K562 (cell line): ENCODE results near the gene ZFAND6. TPM values are rescaled to one million over a fixed set of nuclear protein-coding genes. Genes with fewer than 3 reads are reported as not detected.

Source experiments
- ATAC-seq: fragments of 200-7000 bp; cut with Tn5 transposase; 3 replicates; pipeline ENCODE4 v1.9.1; 2020; ENCODE audit warnings: moderate library complexity
- BruUV-seq: library from RNA; stranded (reverse); fragments of 400-500 nt; replicated peaks from 2 replicates; lab custom pipeline; 2021; lab: Mats Ljungman, UMichigan
- CTCF ChIA-PET: fragments of 300-600 bp; formaldehyde crosslinking; extraction: SDS; loops from one replicate; lab custom pipeline; 2021; ENCODE audit warnings: low intra/inter-chr PET ratio; lab: Yijun Ruan, JAX
- POLR2A ChIA-PET: fragments of 300-600, 350-650 bp; sonication (Branson Sonifier 250); formaldehyde crosslinking; extraction: SDS; loops from one replicate; lab custom pipeline; 2021; ENCODE audit warnings: antibody characterized with exemption, inconsistent platforms; lab: Yijun Ruan, JAX
- DNase-seq, 4 experiments: peaks; one replicate each; pipeline versions ENCODE4 v3.0.0 to v3.0.0-alpha.2; 2011 to 2018; ENCODE audit warnings: low spot score in 3 of 4, mixed read lengths in 3 of 4; ENCODE audit errors: extremely low read depth in 1 of 4
- FAIRE-seq: peaks from 2 replicates; lab custom pipeline; 2011; peaks lifted over from hg19 to GRCh38; lab: Jason Lieb, UNC
- H2AFZ ChIP-seq: 2 replicates; pipeline ENCODE4 v1.6.0; 2011; ENCODE audit warnings: low read depth, low read length, control low read depth, inconsistent platforms
- H3K27ac ChIP-seq: fragments of 200-600 bp; 3 replicates; pipeline ENCODE4 v1.8.0; 2011; ENCODE audit warnings: low read depth, mild to moderate bottlenecking, control low read depth, inconsistent platforms, low read length, moderate library complexity, mixed read lengths; ENCODE audit errors: extremely low read depth
- H3K27me3 ChIP-seq, 2 experiments: fragments of 300-600 bp in 1 of 2; 2 replicates in 1 of 2; 3 replicates in 1 of 2; pipeline versions ENCODE4 v1.6.0 to v1.8.0; 2011; ENCODE audit warnings: inconsistent platforms in 2 of 2, low read length in 2 of 2, mild to moderate bottlenecking in 1 of 2, mixed read lengths in 1 of 2, moderate library complexity in 1 of 2; ENCODE audit not compliant: control insufficient read depth in 2 of 2, insufficient read depth in 2 of 2
- H3K36me3 ChIP-seq: fragments of 300-600 bp; 3 replicates; pipeline ENCODE4 v1.8.0; 2011; ENCODE audit warnings: mild to moderate bottlenecking, low read length, inconsistent platforms; ENCODE audit not compliant: control insufficient read depth, insufficient read depth
- H3K4me1 ChIP-seq, 2 experiments: fragments of 200-600 bp in 1 of 2; replicated peaks in 1 of 2; 2 replicates in 1 of 2; 3 replicates in 1 of 2; pipeline versions ENCODE4 v1.5.1 to v1.8.0; 2011; ENCODE audit warnings: inconsistent platforms in 2 of 2, low read length in 2 of 2, mild to moderate bottlenecking in 1 of 2, mixed read lengths in 1 of 2, moderate library complexity in 1 of 2; ENCODE audit not compliant: control insufficient read depth in 2 of 2, insufficient read depth in 2 of 2
- H3K4me2 ChIP-seq: 2 replicates; pipeline ENCODE4 v1.6.1; 2011; ENCODE audit warnings: low read length, control low read depth, inconsistent platforms, mixed read lengths; ENCODE audit not compliant: insufficient read depth
- H3K4me3 ChIP-seq: fragments of 200-600 bp; sonication (generic), shearing (Covaris generic); 2 replicates; pipeline ENCODE4 v1.5.1; 2016; ENCODE audit warnings: control low read depth, inconsistent platforms
- H3K79me2 ChIP-seq: fragments of 200-600 bp; 3 replicates; pipeline ENCODE4 v1.8.0; 2011; ENCODE audit warnings: low read length, inconsistent platforms; ENCODE audit not compliant: control insufficient read depth, insufficient read depth
- H3K9ac ChIP-seq, 2 experiments: 2 replicates each; pipeline versions ENCODE4 v1.6.0 to v1.6.1; 2011; ENCODE audit warnings: low read depth in 2 of 2, low read length in 2 of 2, control low read depth in 1 of 2, inconsistent platforms in 1 of 2, mild to moderate bottlenecking in 1 of 2, mixed read lengths in 1 of 2; ENCODE audit not compliant: insufficient read depth in 1 of 2
- H3K9me1 ChIP-seq: one replicate; pipeline ENCODE4 v1.6.0; 2011; ENCODE audit warnings: inconsistent platforms, mild to moderate bottlenecking, low read length, moderate library complexity; ENCODE audit not compliant: control insufficient read depth, insufficient read depth
- H3K9me3 ChIP-seq: replicated peaks from 2 replicates; pipeline ENCODE4 v1.5.1; 2011; ENCODE audit warnings: low read depth, low read length, inconsistent platforms; ENCODE audit not compliant: control insufficient read depth, insufficient read depth
- H4K20me1 ChIP-seq: replicated peaks from 2 replicates; pipeline ENCODE4 v1.6.1; 2011; ENCODE audit warnings: low read length, inconsistent platforms, mixed read lengths; ENCODE audit not compliant: control insufficient read depth, insufficient read depth
- CCNT2 ChIP-seq: IDR thresholded peaks from 2 replicates; pipeline ENCODE4 v1.6.1; 2011; ENCODE audit warnings: borderline replicate concordance, low read depth, mild to moderate bottlenecking, moderate library complexity, mixed read lengths, low read length; ENCODE audit not compliant: insufficient read length; ENCODE audit errors: extremely low read depth
- ETS2 ChIP-seq: IDR thresholded peaks from 2 replicates; pipeline ENCODE4 v1.6.1; 2016; ENCODE audit warnings: borderline replicate concordance, missing genetic modification characterization, mild to moderate bottlenecking, moderate library complexity, missing compliant biosample characterization; ENCODE audit not compliant: poor library complexity, severe bottlenecking
- GABPA ChIP-seq: fragments of 200-800 bp; sonication (Bioruptor generic); conservative IDR thresholded peaks from 2 replicates; pipeline ENCODE4 v1.6.1; 2016; ENCODE audit warnings: low read depth, missing genetic modification characterization, missing compliant biosample characterization
- SMAD4 ChIP-seq: fragments of 250-450 bp; sonication (Bioruptor Pico); conservative IDR thresholded peaks from 2 replicates; pipeline ENCODE4 v1.8.0; 2021; ENCODE audit warnings: inconsistent platforms, mild to moderate bottlenecking, moderate library complexity
- TGIF2 ChIP-seq: sonication (generic); formaldehyde crosslinking; IDR thresholded peaks from 2 replicates; pipeline ENCODE4 v1.8.1; 2022; ENCODE audit warnings: mild to moderate bottlenecking, missing genetic modification reagents, moderate library complexity
- ZNF134 ChIP-seq: fragments of 250-450 bp; sonication (Bioruptor Pico); conservative IDR thresholded peaks from 2 replicates; pipeline ENCODE4 v1.4.0; 2020
- ZNF23 ChIP-seq: fragments of 250-450 bp; sonication (Bioruptor Pico); IDR thresholded peaks from 2 replicates; pipeline ENCODE4 v1.4.0; 2020; ENCODE audit warnings: mild to moderate bottlenecking
- WGBS: fragments of 100-300 bp; shearing (Covaris generic); methylation state at CpG from one replicate; pipeline ENCODE4 v1.1.6; 2016; ENCODE audit warnings: low coverage, mixed read lengths; ENCODE audit not compliant: insufficient coverage; ENCODE audit errors: missing lambda C conversion rate; 5-methylcytosine and 5-hydroxymethylcytosine counted together
- in situ Hi-C: fragments of 300-500 bp; cut with MboI; formaldehyde crosslinking; loops from 4 replicates; pipeline ENCODE4 v1.15.0; 2018; ENCODE audit warnings: inconsistent platforms, mixed read lengths
- intact Hi-C: fragments of 100-400 bp; cut with micrococcal nuclease; formaldehyde crosslinking; loops from 2 replicates; pipeline ENCODE4 v1.14.2; 2022
- polyA plus RNA-seq, 8 experiments: library from polyadenylated mRNA; depleted of rRNA in 4 of 8; stranded (reverse) in 5 of 8; unstranded in 3 of 8; fragments of >200 nt; fragmentation: Nextera tagmentation in 2 of 8; fragmentation: Illumina TruSeq in 1 of 8; extraction: Ambion mirVana in 2 of 8; extraction: Trizol in 1 of 8; gene quantifications; 2 replicates each; pipeline versions ENCODE4 v1.2.1 to v1.2.3, GENCODE V29; 2011 to 2014; ENCODE audit warnings: inconsistent platforms in 1 of 8, missing spikeins in 1 of 8
- total RNA-seq, 7 experiments: library from RNA; depleted of rRNA in 6 of 7; stranded (reverse); fragments of >200 nt in 6 of 7; fragmentation: Illumina TruSeq in 2 of 7; extraction: Trizol in 2 of 7; gene quantifications; 2 replicates each; pipeline versions ENCODE4 v1.2.1 to v1.2.3, GENCODE V29; 2011 to 2021; ENCODE audit warnings: low replicate concordance in 1 of 7
- TF ChIP-seq, protein P1 (sequence below): fragments of 250-450 bp; sonication (Bioruptor Pico); IDR thresholded peaks from 2 replicates; pipeline ENCODE4 v1.4.0; 2020; ENCODE audit warnings: mild to moderate bottlenecking, moderate library complexity
- TF ChIP-seq, protein P2 (sequence below), 3 experiments: fragments of 200-800 bp in 1 of 3; sonication (Bioruptor generic) in 1 of 3; sonication (generic) in 1 of 3; formaldehyde crosslinking in 1 of 3; IDR thresholded peaks; 2 replicates each; pipeline versions ENCODE4 v1.6.1 to v1.8.0; 2016 to 2022; ENCODE audit warnings: mild to moderate bottlenecking in 2 of 3, missing compliant biosample characterization in 2 of 3, missing genetic modification characterization in 2 of 3, missing genetic modification reagents in 1 of 3
- TF ChIP-seq, protein P3 (sequence below): fragments of 450-650 bp; IDR thresholded peaks from 2 replicates; pipeline ENCODE4 v1.6.1; 2017; ENCODE audit warnings: antibody characterized with exemption

The ZFAND6 gene
- total and polyA plus RNA-seq, 9 of the 15 experiments (the other 6 are each of a cell fraction or from before 2014, with no cell fraction given): 53.9 to 206 (median 88.9) TPM

DNA sequence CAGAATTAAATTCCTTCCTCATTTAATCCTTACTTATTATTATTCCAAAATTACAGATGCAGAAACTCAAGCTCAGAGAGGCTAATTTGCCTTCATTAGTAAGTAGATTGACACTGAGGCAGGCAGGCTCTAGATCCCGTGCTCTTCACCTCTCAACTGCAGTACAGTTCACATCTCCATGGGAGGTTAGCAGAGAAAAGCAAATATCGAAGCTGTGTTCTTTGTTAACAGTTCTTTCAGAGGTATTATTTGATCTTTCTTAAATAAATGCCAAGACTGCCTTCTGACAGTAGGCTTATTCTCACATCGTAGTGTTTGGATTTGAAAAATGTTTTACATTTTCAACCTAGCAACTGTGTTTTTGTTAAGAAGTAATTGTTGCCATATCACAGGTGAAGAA lies 77.4 kb downstream of the ZFAND6 start:
- intact Hi-C loops (no loop called here), in situ Hi-C loops (no loop called here)
- Histone ChIP-seq H3K9ac (no peak overlapping the region), H3K27me3 (no peaks in the 10 kb centered on the region), H3K4me2 (no peak overlapping the region), H3K4me1 (peaks cover 0 to 3% of the 10 kb centered on the region in 2 experiments; a peak in 2 of 5 replicates), H3K4me3 (no peak overlapping the region), H3K36me3 (peaks cover 42% of the 10 kb centered on the region), H2AFZ (no peak overlapping the region), H3K79me2 (no peaks in the 10 kb centered on the region), H3K27ac (no peak overlapping the region), H3K9me1 (no peaks in the 10 kb centered on the region), H4K20me1 (no peaks in the 10 kb centered on the region), H3K9me3 (no peaks in the 10 kb centered on the region)
- ATAC-seq (no peak), DNase-seq (no peak), FAIRE-seq (no peak)
- POLR2A ChIA-PET: interaction anchor here (0.6 to 1.3 kb wide), 2 partner anchors 9 to 346 kb away, joined by 3 to 4 read pairs; no protein-coding TSS in a partner anchor
- WGBS: 82% methylated on average over 3 of the region's 3 CpGs
- no TSS peak for BruUV-seq
- CTCF ChIA-PET: no interaction called here
- TF ChIP-seq, protein P1, sequence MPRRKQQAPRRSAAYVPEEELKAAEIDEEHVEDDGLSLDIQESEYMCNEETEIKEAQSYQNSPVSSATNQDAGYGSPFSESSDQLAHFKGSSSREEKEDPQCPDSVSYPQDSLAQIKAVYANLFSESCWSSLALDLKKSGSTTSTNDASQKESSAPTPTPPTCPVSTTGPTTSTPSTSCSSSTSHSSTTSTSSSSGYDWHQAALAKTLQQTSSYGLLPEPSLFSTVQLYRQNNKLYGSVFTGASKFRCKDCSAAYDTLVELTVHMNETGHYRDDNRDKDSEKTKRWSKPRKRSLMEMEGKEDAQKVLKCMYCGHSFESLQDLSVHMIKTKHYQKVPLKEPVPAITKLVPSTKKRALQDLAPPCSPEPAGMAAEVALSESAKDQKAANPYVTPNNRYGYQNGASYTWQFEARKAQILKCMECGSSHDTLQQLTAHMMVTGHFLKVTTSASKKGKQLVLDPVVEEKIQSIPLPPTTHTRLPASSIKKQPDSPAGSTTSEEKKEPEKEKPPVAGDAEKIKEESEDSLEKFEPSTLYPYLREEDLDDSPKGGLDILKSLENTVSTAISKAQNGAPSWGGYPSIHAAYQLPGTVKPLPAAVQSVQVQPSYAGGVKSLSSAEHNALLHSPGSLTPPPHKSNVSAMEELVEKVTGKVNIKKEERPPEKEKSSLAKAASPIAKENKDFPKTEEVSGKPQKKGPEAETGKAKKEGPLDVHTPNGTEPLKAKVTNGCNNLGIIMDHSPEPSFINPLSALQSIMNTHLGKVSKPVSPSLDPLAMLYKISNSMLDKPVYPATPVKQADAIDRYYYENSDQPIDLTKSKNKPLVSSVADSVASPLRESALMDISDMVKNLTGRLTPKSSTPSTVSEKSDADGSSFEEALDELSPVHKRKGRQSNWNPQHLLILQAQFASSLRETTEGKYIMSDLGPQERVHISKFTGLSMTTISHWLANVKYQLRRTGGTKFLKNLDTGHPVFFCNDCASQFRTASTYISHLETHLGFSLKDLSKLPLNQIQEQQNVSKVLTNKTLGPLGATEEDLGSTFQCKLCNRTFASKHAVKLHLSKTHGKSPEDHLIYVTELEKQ (CRISPR knock-in tag): no peak
- no peak for TF ChIP-seq ZNF23 (CRISPR knock-in tag)
- TF ChIP-seq, protein P2, sequence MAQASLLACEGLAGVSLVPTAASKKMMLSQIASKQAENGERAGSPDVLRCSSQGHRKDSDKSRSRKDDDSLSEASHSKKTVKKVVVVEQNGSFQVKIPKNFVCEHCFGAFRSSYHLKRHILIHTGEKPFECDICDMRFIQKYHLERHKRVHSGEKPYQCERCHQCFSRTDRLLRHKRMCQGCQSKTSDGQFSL (CRISPR knock-in tag; IDR thresholded peaks at IDR 0.05): no peak
- TF ChIP-seq, protein P2 (tag; IDR thresholded peaks at IDR 0.05): no peak
- no peak for TF ChIP-seq CCNT2
- TF ChIP-seq GABPA (tag): no peak
- TF ChIP-seq, protein P3, sequence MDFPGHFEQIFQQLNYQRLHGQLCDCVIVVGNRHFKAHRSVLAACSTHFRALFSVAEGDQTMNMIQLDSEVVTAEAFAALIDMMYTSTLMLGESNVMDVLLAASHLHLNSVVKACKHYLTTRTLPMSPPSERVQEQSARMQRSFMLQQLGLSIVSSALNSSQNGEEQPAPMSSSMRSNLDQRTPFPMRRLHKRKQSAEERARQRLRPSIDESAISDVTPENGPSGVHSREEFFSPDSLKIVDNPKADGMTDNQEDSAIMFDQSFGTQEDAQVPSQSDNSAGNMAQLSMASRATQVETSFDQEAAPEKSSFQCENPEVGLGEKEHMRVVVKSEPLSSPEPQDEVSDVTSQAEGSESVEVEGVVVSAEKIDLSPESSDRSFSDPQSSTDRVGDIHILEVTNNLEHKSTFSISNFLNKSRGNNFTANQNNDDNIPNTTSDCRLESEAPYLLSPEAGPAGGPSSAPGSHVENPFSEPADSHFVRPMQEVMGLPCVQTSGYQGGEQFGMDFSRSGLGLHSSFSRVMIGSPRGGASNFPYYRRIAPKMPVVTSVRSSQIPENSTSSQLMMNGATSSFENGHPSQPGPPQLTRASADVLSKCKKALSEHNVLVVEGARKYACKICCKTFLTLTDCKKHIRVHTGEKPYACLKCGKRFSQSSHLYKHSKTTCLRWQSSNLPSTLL: no peak
- TF ChIP-seq ZNF134 (CRISPR knock-in tag): no peak
- no peak for TF ChIP-seq ETS2 (tag)
- TF ChIP-seq TGIF2 (CRISPR knock-in tag): no peak
- no peak for TF ChIP-seq SMAD4 (CRISPR knock-in tag)
- TF ChIP-seq, all 486 proteins: peak for 0
